ENCODE data around the gene BACH2.

- no peak for TF ChIP-seq CHD1 (IDR thresholded peaks at IDR 0.05; ENCODE audit: low read length)
- TF ChIP-seq ZZZ3 (IDR thresholded peaks at IDR 0.05), result no peak
- TF ChIP-seq FOXM1 (IDR thresholded peaks at IDR 0.05; ENCODE audit: low read depth), result no peak
- TF ChIP-seq FOXM1 (CRISPR knock-in tag; IDR thresholded peaks at IDR 0.05; ENCODE audit: low read depth), result no peak
- TF ChIP-seq BRCA1 (IDR thresholded peaks at IDR 0.05), result no peak
- TF ChIP-seq BRCA1 (CRISPR knock-in tag; IDR thresholded peaks at IDR 0.05), result no peak
- no peak for TF ChIP-seq DPF2 (IDR thresholded peaks at IDR 0.05)
- TF ChIP-seq MAZ (CRISPR knock-in tag; conservative IDR thresholded peaks at IDR 0.05 in 1 of 2, IDR thresholded peaks at IDR 0.05 in 1 of 2), result no peak
- no peak for TF ChIP-seq PML (IDR thresholded peaks at IDR 0.05; ENCODE audit: low read length)
- TF ChIP-seq NR2C1 (IDR thresholded peaks at IDR 0.05), result no peak
- no peak for TF ChIP-seq NR2C1 (tag; IDR thresholded peaks at IDR 0.05)
- no peak for TF ChIP-seq TCFL5 (CRISPR knock-in tag; conservative IDR thresholded peaks at IDR 0.05)
- no peak for TF ChIP-seq EZH2 (IDR thresholded peaks at IDR 0.05; ENCODE audit: borderline replicate concordance, low read depth, low read length)
- TF ChIP-seq SMC3 (conservative IDR thresholded peaks at IDR 0.05; ENCODE audit: insufficient read depth, low read depth, low read length), result no peak
- TF ChIP-seq SAP30 (IDR thresholded peaks at IDR 0.05; ENCODE audit: borderline replicate concordance, insufficient read depth, low read depth, low read length, poor library complexity, severe bottlenecking), result no peak
- no peak for TF ChIP-seq NUFIP1 (IDR thresholded peaks at IDR 0.05; ENCODE audit: partially characterized antibody)
Observed at GRCh38 chr6:90020746-90021145, 275.9 kb downstream of the BACH2 start.

Measured in K562 (cell line).